CD4-positive, alpha-beta T cell treated with Interleukin-21 for 1 hour (primary cell): ENCODE results near the gene PSG2.
A peak's percentile ranks its signal among the peaks of the same experiment; 100 is the strongest.
"Not testable (repeated sequence)": the region's sequence is repeated elsewhere in the genome, so short reads cannot be mapped to it uniquely, and the experiment has no call there.

Source experiments
- DNase-seq: peaks from one replicate; pipeline ENCODE4 v3.0.0-alpha.2; 2020

The PSG2 gene

GRCh38 chr19:43082601-43083000 is at the start of gene PSG2:
Gene PSG2 (minus strand): TSS chr19:43082701. CDS start chr19:43082569, 132 bp downstream.
- DNase-seq, result not testable (repeated sequence)

- not testable (repeated sequence) for DNase-seq
Observed at GRCh38 chr19:43131281-43131842, 48.9 kb upstream of the PSG2 start.

GRCh38 chr19:43129197-43129596 is 46.7 kb upstream of the PSG2 start:
- DNase-seq, result not testable (repeated sequence)

- not testable (repeated sequence) for DNase-seq
Observed at GRCh38 chr19:43127336-43127735, 44.8 kb upstream of the PSG2 start.

- DNase-seq, result no peak
Observed at GRCh38 chr19:43126720-43127119, 44.2 kb upstream of the PSG2 start.

GRCh38 chr19:43124360-43124759 is 41.9 kb upstream of the PSG2 start:
- no peak for DNase-seq

GRCh38 chr19:43120433-43121026 is 38.0 kb upstream of the PSG2 start:
- DNase-seq, result not testable (repeated sequence)

GRCh38 chr19:43119526-43119925 is 37.0 kb upstream of the PSG2 start:
- DNase-seq, result not testable (repeated sequence)

GRCh38 chr19:43116421-43116820 is 33.9 kb upstream of the PSG2 start:
- DNase-seq, result not testable (repeated sequence)

GRCh38 chr19:43115548-43115947 is 33.0 kb upstream of the PSG2 start:
- not testable (repeated sequence) for DNase-seq

GRCh38 chr19:43115064-43115463 is 32.6 kb upstream of the PSG2 start:
- DNase-seq, result not testable (repeated sequence)

GRCh38 chr19:43114626-43115025 is 32.1 kb upstream of the PSG2 start:
- not testable (repeated sequence) for DNase-seq

GRCh38 chr19:43107401-43107800 is 24.9 kb upstream of the PSG2 start:
- DNase-seq, result not testable (repeated sequence)

- DNase-seq, result no peak
Observed at GRCh38 chr19:43105496-43105895, 23.0 kb upstream of the PSG2 start.

GRCh38 chr19:43104215-43104850 is 21.8 kb upstream of the PSG2 start:
- DNase-seq, result not testable (repeated sequence)

- DNase-seq, result no peak
Observed at GRCh38 chr19:43101950-43102349, 19.4 kb upstream of the PSG2 start.

GRCh38 chr19:43098416-43098815 is 15.9 kb upstream of the PSG2 start:
- not testable (repeated sequence) for DNase-seq

GRCh38 chr19:43087702-43088340 is 5.3 kb upstream of the PSG2 start:
- DNase-seq, result peak; percentile 1

- DNase-seq, result not testable (repeated sequence)
Observed at GRCh38 chr19:43085796-43086530, 3.5 kb upstream of the PSG2 start.

- peak; percentile 9 for DNase-seq
Observed at GRCh38 chr19:43084196-43084832, 1.8 kb upstream of the PSG2 start.

- DNase-seq, result not testable (repeated sequence)
Observed at GRCh38 chr19:43083721-43084120, 1.2 kb upstream of the PSG2 start.

- DNase-seq, result no peak
Observed at GRCh38 chr19:43078311-43078710, 4.2 kb downstream of the PSG2 start.
